ENCODE results near the gene CHP1.

CHP1 gene

DNA sequence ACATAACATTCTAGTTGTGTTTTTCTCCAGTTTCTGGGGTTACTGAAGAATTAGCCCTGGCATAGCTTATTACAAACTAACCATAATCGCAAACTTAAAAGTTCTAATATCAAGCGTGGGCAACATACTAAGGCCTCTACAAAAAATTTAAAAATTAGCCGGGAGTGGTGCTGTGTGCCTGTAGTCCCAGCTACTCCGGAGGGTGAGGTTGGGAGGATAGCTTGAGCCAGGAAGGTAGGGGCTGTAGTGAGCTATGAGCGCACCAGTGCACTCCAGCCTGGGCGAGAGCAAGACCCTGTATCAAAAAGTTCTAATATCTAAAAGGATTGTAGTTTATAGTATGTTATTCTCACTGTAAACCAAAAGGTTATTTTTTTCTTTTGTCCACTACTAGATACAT is 100.2 kb downstream of the CHP1 start:
- peak overlapping the region; percentile 100 for H3K4me3 ChIP-seq (ENCODE audit: low read depth, low read length)
- TF ChIP-seq CTCF (IDR thresholded peaks at IDR 0.05; ENCODE audit: borderline replicate concordance, insufficient read depth, low read depth, low read length), result no peak
